GM18907 (cell line): ENCODE results near the gene LHX2.

Experiments used
- ATAC-seq: cut with Tn5 transposase; IDR thresholded peaks from one replicate; pipeline ENCODE4 v1.9.1; 2021; ENCODE audit warnings: mild to moderate bottlenecking, moderate library complexity; ENCODE audit not compliant: unreplicated experiment

Gene LHX2

DNA sequence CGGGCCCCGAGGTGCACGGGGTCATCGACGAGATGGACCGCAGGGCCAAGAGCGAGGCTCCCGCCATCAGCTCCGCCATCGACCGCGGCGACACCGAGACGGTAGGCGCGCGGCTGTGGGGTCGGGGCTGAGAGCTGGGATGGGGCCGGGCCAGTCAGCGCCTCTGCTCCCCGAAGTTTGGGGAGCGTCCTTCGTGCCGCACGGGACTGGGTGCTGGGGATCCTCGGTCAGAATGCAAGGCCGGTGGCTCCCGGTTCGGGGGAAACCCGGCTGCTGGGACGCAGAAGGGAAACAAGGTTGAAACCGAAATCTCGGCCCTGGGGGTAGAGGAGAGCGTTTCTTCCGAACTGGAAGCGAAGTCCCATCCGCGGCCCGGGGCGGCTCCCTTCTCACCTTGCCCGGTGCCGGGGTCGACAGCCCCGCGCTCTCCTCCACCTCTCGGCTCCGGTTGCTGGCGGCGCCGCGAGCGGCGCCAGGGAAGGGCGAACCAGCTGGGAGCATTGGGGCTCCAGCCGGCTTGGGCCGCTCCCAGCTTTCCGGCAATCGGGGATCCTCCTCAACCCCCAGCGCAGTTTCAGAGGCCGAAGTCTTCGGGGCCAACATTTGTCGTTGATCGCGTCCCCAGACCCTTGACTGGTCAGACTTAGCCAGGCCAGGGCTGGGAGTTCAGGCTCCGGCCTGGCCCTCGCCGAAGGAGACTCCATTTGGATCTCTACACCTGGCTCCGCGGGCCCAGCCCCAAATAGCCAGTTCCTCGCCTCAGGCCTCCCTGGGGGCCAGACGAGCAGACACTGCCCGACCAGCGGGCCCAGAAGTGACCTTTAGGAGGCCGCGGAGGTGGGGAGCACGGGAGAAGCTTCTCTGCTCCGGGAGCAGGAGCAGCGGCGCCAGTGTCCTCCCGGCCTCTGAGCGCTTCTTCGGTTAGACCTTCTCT lies 1.1 kb downstream of the LHX2 start:
- no peak for ATAC-seq

DNA sequence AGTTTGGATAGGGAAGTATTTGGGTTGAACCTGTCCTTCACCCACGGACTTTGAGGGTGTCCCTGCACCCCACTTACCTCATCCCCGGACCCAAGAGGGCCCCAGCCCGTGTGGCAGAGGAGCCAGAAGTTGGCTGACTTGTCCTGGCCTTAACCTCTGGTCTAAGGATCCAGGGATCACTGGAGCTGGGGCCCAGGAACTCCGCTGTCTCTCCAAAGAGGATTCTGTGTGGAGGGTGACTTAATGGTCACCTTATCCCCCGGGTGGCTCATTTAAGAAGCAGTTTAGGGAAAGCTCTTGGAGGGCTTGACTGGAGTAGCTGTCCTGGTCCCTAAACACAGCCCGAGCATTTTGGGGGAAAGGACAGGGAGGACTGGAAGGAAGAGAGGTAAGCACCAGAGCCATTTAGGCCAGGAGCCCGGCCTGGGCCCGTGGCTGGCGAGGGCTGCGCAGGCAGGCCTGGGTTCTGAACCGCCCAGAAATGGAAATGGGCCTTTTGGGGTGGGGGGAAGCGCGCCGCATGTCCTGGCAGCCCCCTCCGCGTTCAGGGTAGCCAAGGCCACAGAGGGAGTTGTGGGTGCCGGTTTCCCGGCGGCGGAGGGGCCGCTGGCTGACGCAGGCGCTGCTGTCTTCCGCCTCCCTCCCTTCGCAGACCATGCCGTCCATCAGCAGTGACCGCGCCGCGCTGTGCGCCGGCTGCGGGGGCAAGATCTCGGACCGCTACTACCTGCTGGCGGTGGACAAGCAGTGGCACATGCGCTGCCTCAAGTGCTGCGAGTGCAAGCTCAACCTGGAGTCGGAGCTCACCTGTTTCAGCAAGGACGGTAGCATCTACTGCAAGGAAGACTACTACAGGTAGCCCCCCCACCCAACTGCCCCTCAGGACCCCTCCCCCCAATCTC lies 2.0 kb downstream of the LHX2 start:
- ATAC-seq = no peak

GRCh38 chr9:124014211-124014955 lies 2.8 kb downstream of the LHX2 start:
- ATAC-seq = no peak

DNA sequence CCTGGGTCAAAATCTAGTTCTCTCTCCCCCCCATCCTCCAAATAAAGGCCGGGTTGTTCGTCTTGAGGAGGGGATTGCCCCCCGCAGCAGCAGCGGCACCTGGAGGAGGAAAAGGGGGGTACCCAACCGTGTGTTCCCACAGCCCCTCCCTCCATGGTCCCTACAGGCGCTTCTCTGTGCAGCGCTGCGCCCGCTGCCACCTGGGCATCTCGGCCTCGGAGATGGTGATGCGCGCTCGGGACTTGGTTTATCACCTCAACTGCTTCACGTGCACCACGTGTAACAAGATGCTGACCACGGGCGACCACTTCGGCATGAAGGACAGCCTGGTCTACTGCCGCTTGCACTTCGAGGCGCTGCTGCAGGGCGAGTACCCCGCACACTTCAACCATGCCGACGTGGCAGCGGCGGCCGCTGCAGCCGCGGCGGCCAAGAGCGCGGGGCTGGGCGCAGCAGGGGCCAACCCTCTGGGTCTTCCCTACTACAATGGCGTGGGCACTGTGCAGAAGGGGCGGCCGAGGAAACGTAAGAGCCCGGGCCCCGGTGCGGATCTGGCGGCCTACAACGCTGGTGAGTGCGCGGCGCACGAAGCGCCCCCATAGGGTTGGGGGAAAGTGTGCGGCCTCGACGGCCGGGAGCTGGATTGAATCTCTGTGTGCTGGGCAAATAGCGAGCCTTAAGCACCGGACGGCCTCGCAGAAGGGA lies 3.5 kb downstream of the LHX2 start:
- ATAC-seq = no peak

- ATAC-seq = no peak
These were observed 4.1 kb downstream of the LHX2 start for GRCh38 chr9:124015661-124016131.

DNA sequence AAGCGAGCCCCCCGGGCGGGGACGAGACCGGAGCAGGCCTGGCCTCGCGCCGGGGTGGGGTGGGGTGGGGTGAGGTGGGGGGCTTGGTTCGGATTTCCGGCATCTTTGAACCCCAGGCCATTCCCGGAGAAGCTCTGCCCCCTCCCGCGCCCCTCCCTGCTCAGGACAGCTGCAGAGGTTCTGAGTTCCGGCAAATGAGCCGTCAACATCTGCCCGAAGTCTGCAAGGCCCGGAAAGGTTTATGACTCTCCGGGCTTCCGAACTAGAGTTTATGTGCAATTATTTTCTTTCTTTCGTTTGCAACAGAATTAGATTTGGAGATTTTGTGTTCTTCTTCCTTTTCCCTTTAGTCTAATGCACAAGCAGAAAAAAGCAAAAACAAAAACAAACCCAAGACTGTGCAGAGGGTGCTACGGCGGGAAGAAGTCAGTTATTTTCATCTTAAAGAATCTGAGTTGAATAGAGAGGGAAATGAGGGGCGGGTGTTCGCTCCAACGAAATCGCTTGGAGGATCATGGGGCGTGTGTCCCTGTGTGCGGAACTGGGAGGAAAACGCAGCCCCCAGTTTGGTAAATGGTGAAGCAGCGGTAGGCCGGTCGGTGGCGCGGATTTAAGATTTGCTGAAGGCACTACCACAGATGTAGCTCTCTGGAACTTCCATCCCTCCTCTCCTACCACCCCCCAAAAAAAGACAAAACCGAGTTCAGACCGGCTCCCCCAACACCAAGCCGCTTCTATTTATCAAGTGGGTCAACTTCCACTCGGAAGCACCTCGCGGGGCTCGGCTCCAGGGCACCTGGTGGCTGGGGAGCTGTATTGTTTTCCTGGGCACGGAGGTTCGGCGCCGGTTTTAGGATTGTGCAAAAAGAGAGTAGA lies 4.8 kb downstream of the LHX2 start:
- ATAC-seq = no peak

DNA sequence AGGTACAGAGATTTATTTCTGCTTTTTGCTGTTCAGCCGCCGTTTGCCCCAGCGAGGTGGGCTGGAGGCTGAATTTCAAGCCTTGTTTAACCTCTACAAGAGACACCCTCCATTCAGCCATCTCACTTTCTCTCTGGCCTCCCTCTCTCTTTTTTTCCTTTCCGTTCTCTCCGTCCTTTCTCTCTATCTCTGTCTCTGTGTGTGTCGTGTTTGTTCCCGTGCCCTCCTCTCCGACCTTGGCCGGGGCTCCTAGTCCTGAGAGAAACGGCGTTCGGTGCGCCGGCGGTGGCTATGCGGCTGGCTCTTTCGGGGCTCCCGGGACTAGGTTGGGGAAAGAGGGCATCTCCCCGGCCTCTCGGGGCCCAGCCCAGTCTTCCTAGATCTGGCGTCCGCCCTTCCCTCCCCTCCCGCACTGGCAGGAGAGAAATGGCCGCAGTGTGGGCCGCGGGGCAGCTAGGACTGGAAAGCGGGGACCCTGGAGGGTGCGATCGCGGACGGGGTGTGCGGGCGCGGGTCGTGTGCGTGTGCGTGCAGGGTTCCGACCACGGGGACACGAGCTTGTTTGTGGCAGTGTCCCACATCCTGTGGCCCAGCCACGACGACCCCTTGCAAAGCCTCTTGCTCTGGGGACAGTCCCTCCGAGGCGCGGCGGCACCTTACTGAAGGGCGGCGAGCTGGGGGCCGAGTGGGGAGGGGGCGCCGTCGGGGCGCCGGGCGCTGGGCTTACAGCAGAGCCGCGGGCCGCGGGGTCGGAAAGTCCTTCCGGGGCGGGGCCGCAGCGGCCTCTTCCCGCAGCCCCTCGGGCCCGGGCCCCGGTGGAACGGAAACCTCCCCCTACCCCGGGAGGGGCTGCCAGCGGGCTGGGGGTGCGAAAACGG lies 5.7 kb downstream of the LHX2 start:
- no peak for ATAC-seq

DNA sequence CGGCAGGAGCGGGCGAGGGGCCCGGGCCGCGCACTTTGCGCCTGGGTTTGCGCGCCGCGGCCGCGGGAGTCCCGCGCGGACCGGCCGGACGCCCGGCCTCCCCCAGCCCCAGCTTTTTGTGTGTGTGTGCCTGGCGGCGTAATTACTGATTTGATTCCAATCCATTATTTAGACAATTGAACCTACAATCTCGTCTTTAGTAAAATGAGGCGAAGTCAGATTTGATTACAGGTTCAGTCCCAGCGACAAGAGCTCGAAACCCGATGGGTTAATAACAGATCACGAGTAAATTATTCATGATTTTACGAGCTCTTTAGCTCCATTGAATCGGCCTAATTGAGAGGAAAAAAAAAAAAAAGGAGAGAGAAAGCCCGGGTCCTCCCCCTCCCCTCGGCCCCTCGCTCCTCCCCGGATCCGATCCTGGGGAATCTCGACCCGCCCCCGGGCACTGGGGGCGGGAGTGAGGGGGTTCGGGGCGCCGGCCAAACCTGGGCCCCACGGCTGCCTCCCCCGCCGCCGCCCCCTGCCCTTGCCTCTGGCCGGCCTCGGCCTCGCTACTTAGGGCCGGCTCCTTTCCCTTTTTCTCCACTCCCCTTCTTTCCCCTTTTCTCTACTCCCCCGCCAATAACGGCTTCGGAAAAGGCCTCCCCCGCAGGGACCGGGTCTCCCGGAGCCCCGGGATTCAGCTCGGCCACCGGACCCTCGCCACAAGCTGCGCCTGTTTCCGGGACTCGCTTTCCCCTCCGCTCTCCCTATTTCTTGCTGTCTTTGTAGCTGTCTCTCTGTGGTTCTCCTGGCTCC lies 6.6 kb downstream of the LHX2 start:
- no peak for ATAC-seq

DNA sequence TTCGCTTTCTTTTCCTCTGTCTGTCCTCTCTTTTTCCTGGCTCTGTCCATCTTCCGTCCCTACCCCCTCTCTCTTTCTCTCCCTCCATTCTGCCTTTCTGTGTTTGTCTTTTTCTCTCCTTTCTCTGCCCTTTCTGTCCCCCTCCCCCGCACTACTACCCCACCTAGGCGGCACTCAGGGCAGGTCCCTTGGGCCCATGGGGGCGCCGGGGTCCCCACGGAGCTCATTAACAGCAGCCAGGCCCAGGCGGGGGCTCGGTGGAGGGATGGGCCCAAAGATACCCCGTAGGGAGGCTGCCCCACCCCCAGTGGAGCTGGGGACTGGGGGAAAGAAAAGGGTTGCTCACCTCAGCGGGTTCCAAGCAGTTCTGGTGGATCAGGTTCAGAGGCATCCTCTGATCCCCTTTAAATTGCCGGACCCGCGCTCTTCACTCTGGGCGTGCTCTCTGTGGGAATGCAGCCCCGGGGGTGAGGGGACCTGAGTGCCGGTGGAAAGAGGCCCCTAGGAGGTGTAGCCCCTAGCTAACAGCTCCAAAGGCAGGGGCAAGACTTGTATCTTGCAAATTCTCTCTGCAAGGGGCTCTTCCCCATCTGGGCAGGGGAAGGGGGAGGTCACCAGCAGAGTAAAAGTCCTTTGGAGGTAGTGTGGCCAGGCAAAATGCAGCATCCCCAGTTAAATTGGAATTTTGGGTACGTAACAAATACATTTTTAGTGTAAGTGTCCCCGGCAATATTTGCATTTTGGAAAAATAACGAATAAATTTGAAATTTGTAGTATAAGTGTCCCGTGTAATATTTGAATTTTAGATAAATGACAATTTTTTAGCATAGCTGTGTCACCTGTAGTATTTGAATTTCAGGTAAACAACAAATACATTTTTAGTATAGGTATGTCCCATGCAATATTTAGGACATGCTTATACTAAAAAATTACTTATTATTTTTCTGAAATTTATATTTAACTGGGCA lies 7.4 kb downstream of the LHX2 start:
- ATAC-seq = no peak

DNA sequence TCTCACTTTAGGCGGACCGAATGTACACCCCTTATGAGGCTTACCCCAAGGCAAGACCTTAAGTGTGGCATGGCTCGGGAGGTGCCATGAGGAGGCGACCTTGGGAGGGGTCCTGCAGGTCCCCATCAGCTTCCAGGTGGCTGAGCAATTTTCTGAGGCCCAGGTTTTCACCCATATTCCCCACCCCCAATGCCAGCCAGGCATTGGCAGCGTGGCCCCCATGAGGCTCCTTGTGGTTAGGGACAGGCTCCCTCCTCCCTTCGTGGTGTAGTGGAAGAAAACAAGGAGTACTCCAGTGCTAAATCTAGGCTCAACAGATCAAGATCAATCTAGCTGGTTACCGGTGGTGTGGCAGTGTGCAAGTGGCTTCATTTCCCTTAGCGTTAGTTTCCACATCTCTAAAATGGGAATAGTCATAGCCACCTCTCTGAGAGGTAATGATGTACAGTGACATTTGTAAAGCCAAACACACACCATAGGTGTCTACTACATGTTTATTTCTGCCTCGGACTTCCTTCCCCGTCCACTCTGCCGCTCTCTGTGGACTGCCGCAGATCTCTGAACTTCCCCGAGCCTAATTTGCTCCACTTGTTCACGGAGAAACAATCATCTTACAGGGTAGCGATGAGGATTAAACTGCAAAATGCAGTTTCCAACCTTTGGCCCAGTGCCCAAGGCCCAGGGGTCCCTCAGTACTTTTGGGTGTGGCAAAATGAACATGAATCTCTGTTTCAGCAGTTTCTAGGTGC lies 8.4 kb downstream of the LHX2 start:
- no peak for ATAC-seq

DNA sequence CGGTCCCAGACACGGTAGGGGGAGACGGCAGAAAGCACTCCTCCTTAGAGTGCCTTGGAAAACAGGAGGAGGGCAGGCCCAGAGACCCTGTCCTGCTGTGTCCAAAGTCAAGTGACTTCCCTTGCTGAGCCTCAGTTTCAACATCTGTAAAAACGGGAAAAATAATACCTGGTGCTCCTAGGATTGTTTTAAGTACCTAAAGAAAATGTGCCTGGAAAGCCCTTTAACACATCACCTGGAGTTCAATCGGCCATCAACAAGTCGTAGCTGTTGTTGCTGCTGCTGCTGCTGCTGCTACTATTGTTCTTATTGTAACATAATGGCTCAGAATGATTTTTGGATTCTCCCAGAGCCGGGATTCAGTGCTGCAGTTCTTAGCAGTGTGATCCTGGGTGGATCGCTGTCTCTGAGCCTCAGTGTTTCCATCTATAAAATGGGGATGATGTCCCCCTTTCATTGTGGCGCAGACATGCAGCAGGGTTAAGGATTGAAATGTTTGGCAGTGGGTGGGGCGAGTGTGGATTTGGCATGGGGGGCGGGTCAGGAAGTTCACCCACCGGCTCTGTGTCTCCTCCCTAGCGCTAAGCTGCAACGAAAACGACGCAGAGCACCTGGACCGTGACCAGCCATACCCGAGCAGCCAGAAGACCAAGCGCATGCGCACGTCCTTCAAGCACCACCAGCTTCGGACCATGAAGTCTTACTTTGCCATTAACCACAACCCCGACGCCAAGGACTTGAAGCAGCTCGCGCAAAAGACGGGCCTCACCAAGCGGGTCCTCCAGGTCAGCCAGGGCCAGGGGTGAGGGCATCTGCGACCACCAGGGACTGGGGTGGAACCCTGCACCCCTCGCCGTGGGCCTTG lies 9.2 kb downstream of the LHX2 start:
- ATAC-seq = no peak

GRCh38 chr9:124021385-124021769 lies 9.8 kb downstream of the LHX2 start:
- ATAC-seq = no peak

DNA sequence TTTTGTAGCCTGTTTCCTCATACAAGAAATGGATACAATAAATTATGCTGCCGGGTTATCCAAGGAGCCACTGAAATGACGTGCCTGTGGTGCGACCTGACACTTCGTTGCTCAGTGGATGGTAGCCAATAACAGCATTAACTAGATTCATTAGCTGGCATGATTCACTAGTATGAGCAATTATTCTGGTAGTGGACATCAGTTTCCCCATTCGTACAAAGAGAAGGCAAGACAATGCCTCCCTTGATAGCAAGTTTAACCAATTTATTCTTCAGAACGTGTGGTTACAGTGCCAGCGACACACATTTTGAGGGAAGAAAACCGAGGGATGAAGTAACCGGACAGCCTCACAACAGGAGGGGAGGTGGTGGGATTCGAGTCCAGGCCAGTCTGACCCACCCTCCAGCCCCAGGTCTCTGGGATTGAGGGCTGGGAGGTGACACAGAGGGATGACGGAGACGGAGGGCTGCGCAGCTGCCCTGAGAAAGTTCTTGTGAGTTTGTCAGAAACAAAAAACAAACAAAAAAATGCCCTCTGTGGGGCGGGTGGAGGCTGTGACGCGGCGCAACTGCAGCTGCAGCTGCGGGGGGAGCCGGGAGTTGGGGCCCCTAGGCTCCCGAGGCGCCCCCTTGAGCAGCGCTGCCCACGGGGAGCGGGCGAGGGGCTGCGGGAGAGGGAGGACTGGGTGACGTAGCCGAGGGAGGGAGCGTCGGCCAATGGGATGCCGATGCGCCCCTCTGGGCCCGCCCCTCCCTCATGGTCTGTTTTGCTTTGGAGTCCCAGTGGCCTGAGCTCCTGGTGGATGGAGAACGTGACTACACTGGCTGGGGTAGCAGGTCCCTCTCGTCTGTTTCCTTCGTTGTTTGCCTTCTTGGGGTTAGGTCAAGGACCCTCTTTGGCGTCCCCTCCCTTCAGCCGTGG lies 10.9 kb downstream of the LHX2 start:
- no peak for ATAC-seq

DNA sequence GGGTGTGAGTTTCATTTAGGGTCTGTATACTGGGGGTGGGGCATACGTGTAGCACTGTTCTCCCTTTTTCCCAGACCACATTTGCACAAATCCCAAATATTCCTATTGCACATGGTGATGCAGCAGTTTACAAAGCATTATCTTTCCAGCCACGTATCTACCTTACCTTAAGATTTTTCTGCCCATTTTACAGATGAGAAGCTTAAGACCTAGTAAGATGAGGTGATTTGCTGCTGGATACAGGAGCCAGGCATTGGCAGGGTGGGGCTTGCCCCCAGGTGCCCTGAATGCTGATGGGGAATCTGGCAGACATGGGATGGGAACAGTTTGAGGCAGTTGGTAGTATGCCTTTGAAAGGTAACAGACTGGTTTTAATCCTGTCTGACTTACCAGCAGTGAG lies 12.5 kb downstream of the LHX2 start:
- no peak for ATAC-seq
